ENCODE data around the gene TMEM181. TPM values are rescaled to one million over a fixed set of nuclear protein-coding genes. Genes with fewer than 3 reads are reported as not detected.
"Not testable (repeated sequence)": the region's sequence is repeated elsewhere in the genome, so short reads cannot be mapped to it uniquely, and the experiment has no call there.

TMEM181 gene
- total RNA-seq, 2 donors from 2014 or later = 33.2 to 57.4 TPM

DNA sequence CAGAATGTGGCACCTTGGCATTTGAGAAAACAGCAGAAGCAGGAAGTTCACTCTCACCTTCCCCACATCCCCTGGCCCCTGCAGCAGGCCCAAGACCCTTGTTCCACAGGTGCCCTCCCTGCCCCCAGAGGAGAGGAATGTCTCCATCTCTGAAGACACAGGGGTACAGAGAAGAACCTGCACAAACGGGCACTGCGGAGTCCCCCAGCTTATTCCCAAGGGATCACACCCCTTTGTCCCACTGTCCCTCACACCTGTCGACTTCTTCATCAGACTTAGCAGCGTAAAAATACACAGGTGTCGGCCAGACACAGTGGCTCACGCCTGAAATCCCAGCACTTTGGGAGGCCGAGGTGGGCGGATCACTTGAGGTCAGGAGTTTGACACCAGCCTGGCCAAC, 42.9 kb upstream of the TMEM181 start:
- intact Hi-C loops (cut with DNase I) = loop anchor here (10.0 kb wide), 1 partner anchor 292 kb away; no protein-coding TSS in a partner anchor
- Histone ChIP-seq H3K9ac (ENCODE audit: low read depth in 2 of 2, low read length in 2 of 2) (no peak overlapping the region), H3K27me3 (peaks cover 3% of the 10 kb centered on the region), H3K36me3 (no peaks in the 10 kb centered on the region), H3K4me3 (no peak overlapping the region), H3K27ac (no peak overlapping the region), H3K4me1 (peaks cover 8% of the 10 kb centered on the region), H3K9me3 (no peaks in the 10 kb centered on the region)
- no peak for TF ChIP-seq CTCF (IDR thresholded peaks at IDR 0.05)
- DNase-seq = no peak

DNA sequence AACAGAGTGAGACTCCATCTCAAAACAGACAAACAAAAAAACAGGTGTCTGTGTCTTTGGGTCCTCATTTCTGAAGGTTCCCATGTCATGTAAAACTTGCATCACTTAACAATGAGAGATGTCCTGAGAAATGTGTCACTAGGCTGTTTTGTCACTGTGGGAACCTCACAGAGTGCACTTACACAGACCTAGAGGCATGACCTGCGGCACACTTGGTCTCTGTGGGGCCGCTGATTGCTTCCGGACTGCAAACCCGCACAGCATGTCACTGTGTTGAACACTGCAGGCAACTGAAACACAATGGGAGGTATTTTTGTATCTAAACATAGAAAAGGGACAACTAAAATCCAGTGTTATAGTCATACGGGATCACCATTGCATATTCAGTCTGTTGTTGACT, 42.3 kb upstream of the TMEM181 start:
- H3K27me3 ChIP-seq = peaks cover 3% of the 10 kb centered on the region
- no peak for DNase-seq
- no peaks in the 10 kb centered on the region for H3K36me3 ChIP-seq
- H3K27ac ChIP-seq = no peak overlapping the region
- H3K4me1 ChIP-seq = peaks cover 8% of the 10 kb centered on the region
- intact Hi-C loops (cut with DNase I) = loop anchor here (10.0 kb wide), 1 partner anchor 293 kb away; no protein-coding TSS in a partner anchor
- no peak for TF ChIP-seq CTCF (IDR thresholded peaks at IDR 0.05)
- H3K4me3 ChIP-seq = no peak overlapping the region
- H3K9me3 ChIP-seq = no peaks in the 10 kb centered on the region
- H3K9ac ChIP-seq (ENCODE audit: low read depth in 2 of 2, low read length in 2 of 2) = no peak overlapping the region

GRCh38 chr6:158518191-158519127, 41.4 kb upstream of the TMEM181 start:
- DNase-seq = peak; percentile 37
- no peaks in the 10 kb centered on the region for H3K9me3 ChIP-seq
- H3K9ac ChIP-seq (ENCODE audit: low read depth in 2 of 2, low read length in 2 of 2) = peak overlapping the region in 1 of 2 donors; percentile 12
- peak overlapping the region; percentile 24 for H3K4me3 ChIP-seq
- no peaks in the 10 kb centered on the region for H3K36me3 ChIP-seq
- H3K4me1 ChIP-seq = peaks cover 8% of the 10 kb centered on the region
- TF ChIP-seq CTCF (IDR thresholded peaks at IDR 0.05) = peak; percentile 48
- no peak overlapping the region for H3K27ac ChIP-seq
- H3K27me3 ChIP-seq = peaks cover 3% of the 10 kb centered on the region
- intact Hi-C loops (cut with DNase I) = loop anchor here (10.0 kb wide), 1 partner anchor 294 kb away; no protein-coding TSS in a partner anchor

DNA sequence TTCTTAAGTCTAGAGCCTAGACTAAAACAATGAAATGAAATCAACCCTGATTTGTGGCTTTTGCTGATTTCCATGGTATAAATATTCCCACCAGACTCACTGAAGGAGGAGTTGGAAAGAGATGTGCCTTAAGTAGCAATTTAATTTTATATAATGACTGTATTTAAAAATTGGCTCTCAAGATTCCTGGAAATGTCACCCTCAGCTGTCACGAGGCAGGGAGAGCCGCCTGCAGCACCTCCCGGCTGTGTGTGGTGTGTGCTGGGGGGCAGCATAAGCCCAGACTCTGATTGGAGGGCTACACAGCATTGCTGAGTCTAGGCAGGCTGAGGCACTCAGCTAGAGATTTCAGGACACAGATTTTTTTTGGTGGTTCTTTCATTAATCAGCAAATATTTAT, 40.6 kb upstream of the TMEM181 start:
- Histone ChIP-seq H3K27me3 (peaks cover 7% of the 10 kb centered on the region), H3K4me1 (peaks cover 8% of the 10 kb centered on the region), H3K9ac (ENCODE audit: low read depth in 2 of 2, low read length in 2 of 2) (no peak overlapping the region), H3K9me3 (no peaks in the 10 kb centered on the region), H3K4me3 (no peak overlapping the region), H3K27ac (no peak overlapping the region), H3K36me3 (no peaks in the 10 kb centered on the region)
- no peak for TF ChIP-seq CTCF (IDR thresholded peaks at IDR 0.05)
- intact Hi-C loops (cut with DNase I) = loop anchor here (10.0 kb wide), 1 partner anchor 294 kb away; no protein-coding TSS in a partner anchor
- no peak for DNase-seq

DNA sequence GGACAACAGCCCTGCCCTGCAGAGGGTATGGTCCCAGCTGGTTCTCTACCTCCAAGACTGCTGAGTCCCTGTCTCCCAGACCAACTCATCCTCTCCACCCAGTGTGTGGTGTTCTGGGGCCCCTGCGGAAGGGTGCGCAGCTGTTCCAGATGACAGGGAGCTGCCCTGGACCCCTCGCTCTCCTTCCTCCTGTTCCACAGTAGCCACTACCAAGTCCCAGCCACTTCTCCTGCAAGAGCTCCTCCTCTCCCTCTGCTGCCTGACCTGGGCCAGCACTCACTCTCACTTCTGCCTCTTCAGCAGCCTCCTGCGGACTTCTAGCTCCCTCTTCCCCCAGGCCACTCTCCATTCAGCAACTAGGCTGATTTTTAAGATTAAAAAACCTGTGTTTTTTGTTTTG, 40.1 kb upstream of the TMEM181 start:
- Histone ChIP-seq H3K27me3 (peaks cover 7% of the 10 kb centered on the region), H3K36me3 (no peaks in the 10 kb centered on the region), H3K4me3 (no peak overlapping the region), H3K27ac (no peak overlapping the region), H3K4me1 (peaks cover 8% of the 10 kb centered on the region), H3K9ac (ENCODE audit: low read depth in 2 of 2, low read length in 2 of 2) (no peak overlapping the region), H3K9me3 (no peaks in the 10 kb centered on the region)
- DNase-seq = no peak
- intact Hi-C loops (cut with DNase I) = loop anchor here (10.0 kb wide), 1 partner anchor 295 kb away; no protein-coding TSS in a partner anchor
- no peak for TF ChIP-seq CTCF (IDR thresholded peaks at IDR 0.05)

DNA sequence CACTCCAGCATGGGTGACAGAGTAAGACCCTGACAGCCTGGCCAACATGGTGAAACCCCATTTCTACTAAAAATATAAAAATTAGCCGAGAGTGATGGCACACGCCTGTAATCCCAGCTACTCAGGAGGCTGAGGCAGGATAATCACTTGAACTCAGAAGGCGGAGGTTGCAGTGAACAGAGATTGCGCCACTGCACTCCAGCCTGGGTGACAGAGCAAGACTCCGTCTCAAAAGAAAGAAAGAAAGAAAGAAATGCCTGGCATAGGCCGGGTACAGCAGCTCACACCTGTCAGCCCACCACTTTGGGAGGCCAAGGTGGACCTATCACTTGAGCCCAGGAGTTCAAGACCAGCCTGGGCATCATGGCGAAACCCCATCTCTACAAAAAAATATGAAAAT, 38.9 kb upstream of the TMEM181 start:
- H3K9me3 ChIP-seq; H3K4me1 ChIP-seq; H3K36me3 ChIP-seq; H3K9ac ChIP-seq (ENCODE audit: low read depth in 2 of 2, low read length in 2 of 2); H3K27me3 ChIP-seq; DNase-seq; H3K27ac ChIP-seq; intact Hi-C loops (cut with DNase I); H3K4me3 ChIP-seq: not testable (repeated sequence)

Data from colonic mucosa (tissue), 4 donors.